Liver (tissue), 3 donors: Measurements from ENCODE around the gene OR6T1.

Experiments used
- ATF3 ChIP-seq: IDR thresholded peaks from 2 replicates; pipeline ENCODE4 v1.6.1; 2016; ENCODE audit warnings: antibody characterized with exemption
- CTCF ChIP-seq: fragments of 150-350 bp; IDR thresholded peaks from 2 replicates; pipeline ENCODE4 v1.5.1; 2017; ENCODE audit warnings: improper control_type of control experiment, low read depth, low read length; ENCODE audit not compliant: missing input control
- GABPA ChIP-seq, 2 donors: IDR thresholded peaks in 1 of 2; conservative IDR thresholded peaks in 1 of 2; 2 replicates each; pipeline ENCODE4 v1.6.1; 2016; ENCODE audit warnings: antibody characterized with exemption in 2 of 2, mild to moderate bottlenecking in 1 of 2, moderate library complexity in 1 of 2
- RAD21 ChIP-seq, 2 donors: IDR thresholded peaks; 2 replicates each; pipeline ENCODE4 v1.6.1; 2016; ENCODE audit warnings: antibody characterized with exemption in 2 of 2, mild to moderate bottlenecking in 2 of 2
- SP1 ChIP-seq: IDR thresholded peaks from 2 replicates; pipeline ENCODE4 v1.6.1; 2018; ENCODE audit warnings: antibody characterized with exemption, mild to moderate bottlenecking
- YY1 ChIP-seq: IDR thresholded peaks from 2 replicates; pipeline ENCODE4 v1.6.1; 2016; ENCODE audit warnings: antibody characterized with exemption, mild to moderate bottlenecking
- donor health status: healthy.
- donor health status: healthy.

- TF ChIP-seq CTCF, result no peak
- TF ChIP-seq GABPA (IDR thresholded peaks at IDR 0.05 in 1 of 2, conservative IDR thresholded peaks at IDR 0.05 in 1 of 2), result no peak
- no peak for TF ChIP-seq SP1
- TF ChIP-seq ATF3, result no peak
- TF ChIP-seq YY1, result no peak
- no peak for TF ChIP-seq RAD21 (IDR thresholded peaks at IDR 0.05)
These were observed 13.1 kb upstream of the OR6T1 start for GRCh38 chr11:123956752-123957151.
